ENCODE results near the gene RMI2. TPM values are rescaled to one million over a fixed set of nuclear protein-coding genes. Genes with fewer than 3 reads are reported as not detected.

RMI2 gene
- total RNA-seq, 6 donors from 2014 or later: 2.6 to 6.3 (median 2.7) TPM

GRCh38 chr16:11334831-11335404 lies 10.3 kb upstream of the RMI2 start:
- Histone ChIP-seq H3K4me3 (no peak overlapping the region), H3K36me3 (no peaks in the 10 kb centered on the region), H3K4me1 (no peaks in the 10 kb centered on the region), H3K27ac (no peak overlapping the region), H3K27me3 (no peaks in the 10 kb centered on the region), H3K9me3 (no peaks in the 10 kb centered on the region)
- DNase-seq: no peak
- TF ChIP-seq EP300 (IDR thresholded peaks at IDR 0.05): no peak
- TF ChIP-seq CTCF (IDR thresholded peaks at IDR 0.05): no peak
- no peak for TF ChIP-seq POLR2AphosphoS5 (IDR thresholded peaks at IDR 0.05)
- no peak for TF ChIP-seq POLR2A (IDR thresholded peaks at IDR 0.05)
- no peak for ATAC-seq (ENCODE audit: low FRiP score in 2 of 2)
- WGBS, 2 donors: 88 to 90% methylated on average over 6 of the region's 6 CpGs

- no peak for TF ChIP-seq POLR2AphosphoS5 (IDR thresholded peaks at IDR 0.05)
- TF ChIP-seq CTCF (IDR thresholded peaks at IDR 0.05): no peak
- no peak for TF ChIP-seq POLR2A (IDR thresholded peaks at IDR 0.05)
- TF ChIP-seq EP300 (IDR thresholded peaks at IDR 0.05): no peak
- H3K4me3 ChIP-seq: no peak overlapping the region
- no peaks in the 10 kb centered on the region for H3K27me3 ChIP-seq
- ATAC-seq (ENCODE audit: low FRiP score in 2 of 2): peak in 1 of 2 donors; percentile 43
- H3K4me1 ChIP-seq: no peaks in the 10 kb centered on the region
- DNase-seq: no peak
- no peaks in the 10 kb centered on the region for H3K9me3 ChIP-seq
- no peak overlapping the region for H3K27ac ChIP-seq
- H3K36me3 ChIP-seq: no peaks in the 10 kb centered on the region
- 56 to 65% methylated on average over 3 of the region's 3 CpGs for WGBS, 2 donors
Measured at GRCh38 chr16:11339075-11339474, 6.2 kb upstream of the RMI2 start.

- Histone ChIP-seq H3K27me3 (no peaks in the 10 kb centered on the region), H3K9me3 (no peaks in the 10 kb centered on the region), H3K36me3 (no peaks in the 10 kb centered on the region), H3K4me3 (no peak overlapping the region), H3K27ac (no peak overlapping the region), H3K4me1 (peaks cover 2 to 12% (median 7%) of the 10 kb centered on the region in 4 donors)
- no peak for DNase-seq
- 63 to 82% methylated on average over 3 to 4 of the region's 4 CpGs for WGBS, 2 donors
- no peak for ATAC-seq (ENCODE audit: low FRiP score in 2 of 2)
- TF ChIP-seq EP300 (IDR thresholded peaks at IDR 0.05): no peak
- no peak for TF ChIP-seq POLR2AphosphoS5 (IDR thresholded peaks at IDR 0.05)
- no peak for TF ChIP-seq CTCF (IDR thresholded peaks at IDR 0.05)
- TF ChIP-seq POLR2A (IDR thresholded peaks at IDR 0.05): no peak
Measured at GRCh38 chr16:11340710-11341109, 4.5 kb upstream of the RMI2 start.

- Histone ChIP-seq H3K27me3 (no peaks in the 10 kb centered on the region), H3K27ac (no peak overlapping the region), H3K4me1 (peaks cover 6 to 19% (median 9%) of the 10 kb centered on the region in 4 donors), H3K36me3 (no peaks in the 10 kb centered on the region), H3K9me3 (no peaks in the 10 kb centered on the region), H3K4me3 (no peak overlapping the region)
- WGBS, 2 donors: 90 to 91% methylated on average over 9 of the region's 9 CpGs
- ATAC-seq (ENCODE audit: low FRiP score in 2 of 2) (no peak), DNase-seq (no peak)
- TF ChIP-seq POLR2AphosphoS5 (IDR thresholded peaks at IDR 0.05) (no peak), POLR2A (IDR thresholded peaks at IDR 0.05) (no peak), EP300 (IDR thresholded peaks at IDR 0.05) (no peak), CTCF (IDR thresholded peaks at IDR 0.05) (no peak)
Measured at GRCh38 chr16:11341371-11341770, 3.9 kb upstream of the RMI2 start.
